GM23338 (cell line): ENCODE measurements around the gene RSPH1. TPM values are rescaled to one million over a fixed set of nuclear protein-coding genes. Genes with fewer than 3 reads are reported as not detected.
A peak's percentile ranks its signal among the peaks of the same experiment; 100 is the strongest.

ENCODE experiments used
- ATAC-seq: fragments of 200-7000 bp; cut with Tn5 transposase; 3 replicates; pipeline ENCODE4 v1.9.1; 2020
- DNase-seq: peaks from one replicate; pipeline ENCODE4 v3.0.0-alpha.2; 2015; ENCODE audit warnings: low spot score
- H2AFZ ChIP-seq: fragments of 200-600 bp; sonication (generic); 2 replicates; pipeline ENCODE4 v1.8.0; 2016; ENCODE audit warnings: antibody characterized with exemption, mild to moderate bottlenecking, moderate library complexity
- H3F3A ChIP-seq: fragments of 200-600 bp; sonication (generic); replicated peaks from 2 replicates; pipeline ENCODE4 v1.8.0; 2017; ENCODE audit warnings: antibody characterized with exemption, mixed run types, low read depth
- H3K27ac ChIP-seq: fragments of 200-600 bp; sonication (generic); 2 replicates; pipeline ENCODE4 v1.6.1; 2016; ENCODE audit warnings: low read depth
- H3K27me3 ChIP-seq: fragments of 200-600 bp; sonication (generic); 2 replicates; pipeline ENCODE4 v1.8.0; 2016; ENCODE audit warnings: mild to moderate bottlenecking, mixed run types, moderate library complexity; ENCODE audit not compliant: insufficient read depth
- H3K36me3 ChIP-seq: fragments of 200-600 bp; sonication (generic); 2 replicates; pipeline ENCODE4 v1.8.0; 2016; ENCODE audit warnings: mild to moderate bottlenecking; ENCODE audit not compliant: insufficient read depth
- H3K4me1 ChIP-seq: fragments of 200-600 bp; sonication (generic); 2 replicates; pipeline ENCODE4 v1.8.0; 2016; ENCODE audit warnings: mild to moderate bottlenecking, moderate library complexity; ENCODE audit not compliant: insufficient read depth
- H3K4me2 ChIP-seq: fragments of 200-600 bp; sonication (generic); 2 replicates; pipeline ENCODE4 v1.7.1; 2017; ENCODE audit warnings: mixed run types
- H3K4me3 ChIP-seq: fragments of 200-600 bp; sonication (generic); 2 replicates; pipeline ENCODE4 v1.6.1; 2016; ENCODE audit warnings: mixed run types
- H3K79me2 ChIP-seq: fragments of 200-600 bp; sonication (generic); replicated peaks from 2 replicates; pipeline ENCODE4 v1.8.0; 2017; ENCODE audit warnings: mild to moderate bottlenecking; ENCODE audit not compliant: insufficient read depth
- H3K9me2 ChIP-seq: fragments of 200-600 bp; sonication (generic); 2 replicates; pipeline ENCODE4 v1.8.0; 2017; ENCODE audit not compliant: insufficient read depth
- H4K20me1 ChIP-seq: fragments of 200-600 bp; sonication (generic); replicated peaks from 2 replicates; pipeline ENCODE4 v1.8.0; 2017; ENCODE audit warnings: mild to moderate bottlenecking; ENCODE audit not compliant: insufficient read depth
- H3K27ac Mint-ChIP-seq: 2 replicates; pipeline ENCODE4 v1.8.0; 2020; ENCODE audit warnings: inconsistent platforms, mild to moderate bottlenecking, moderate library complexity, mixed read lengths
- H3K27me3 Mint-ChIP-seq: 3 replicates; pipeline ENCODE4 v1.8.0; 2022; ENCODE audit warnings: low read depth, mild to moderate bottlenecking, moderate library complexity, mixed read lengths, inconsistent platforms; ENCODE audit not compliant: insufficient read depth, poor library complexity
- H3K36me3 Mint-ChIP-seq: 3 replicates; pipeline ENCODE4 v1.8.0; 2021; ENCODE audit warnings: low read depth, mild to moderate bottlenecking, inconsistent platforms, moderate library complexity, mixed read lengths
- H3K4me1 Mint-ChIP-seq: 3 replicates; pipeline ENCODE4 v1.8.0; 2020; ENCODE audit warnings: mild to moderate bottlenecking, inconsistent platforms, mixed read lengths
- H3K4me3 Mint-ChIP-seq: 3 replicates; pipeline ENCODE4 v1.8.0; 2021; ENCODE audit warnings: moderate library complexity, mild to moderate bottlenecking, inconsistent platforms, mixed read lengths
- H3K9me3 Mint-ChIP-seq: 3 replicates; pipeline ENCODE4 v1.8.0; 2020; ENCODE audit warnings: moderate library complexity, mild to moderate bottlenecking, inconsistent platforms, mixed read lengths
- CREB1 ChIP-seq: fragments of 250-450 bp; sonication (Bioruptor Pico); IDR thresholded peaks from 2 replicates; pipeline ENCODE4 v1.5.0; 2020; ENCODE audit warnings: low read depth, mild to moderate bottlenecking, moderate library complexity
- CTCF ChIP-seq, 2 experiments: fragments of 200-600 bp in 1 of 2; sonication (generic) in 1 of 2; conservative IDR thresholded peaks; 2 replicates each; pipeline versions ENCODE4 v1.5.1 to v1.6.1; 2016 to 2017; ENCODE audit warnings: antibody characterized with exemption in 2 of 2, low read depth in 2 of 2, mild to moderate bottlenecking in 2 of 2, moderate library complexity in 1 of 2
- ETS1 ChIP-seq: IDR thresholded peaks from 2 replicates; pipeline ENCODE4 v1.6.1; 2016; ENCODE audit warnings: antibody characterized with exemption
- EZH2 ChIP-seq: fragments of 200-600 bp; sonication (generic); IDR thresholded peaks from one replicate; pipeline ENCODE4 v1.8.0; 2017; ENCODE audit warnings: antibody characterized with exemption, mild to moderate bottlenecking, low read depth; ENCODE audit not compliant: unreplicated experiment
- EZH2phosphoT487 ChIP-seq: fragments of 200-600 bp; sonication (generic); IDR thresholded peaks from one replicate; pipeline ENCODE4 v1.8.1; 2018; ENCODE audit warnings: antibody characterized with exemption; ENCODE audit not compliant: unreplicated experiment
- JUNB ChIP-seq: IDR thresholded peaks from one replicate; pipeline ENCODE4 v1.6.1; 2016; ENCODE audit warnings: antibody characterized with exemption; ENCODE audit not compliant: unreplicated experiment
- NANOG ChIP-seq: IDR thresholded peaks from 2 replicates; pipeline ENCODE4 v1.6.1; 2016; ENCODE audit warnings: antibody characterized with exemption, borderline replicate concordance
- POLR2AphosphoS5 ChIP-seq: IDR thresholded peaks from 2 replicates; pipeline ENCODE4 v1.6.1; 2016; ENCODE audit warnings: antibody characterized with exemption, low read depth
- REST ChIP-seq: IDR thresholded peaks from one replicate; pipeline ENCODE4 v1.6.1; 2018; ENCODE audit warnings: antibody characterized with exemption; ENCODE audit not compliant: unreplicated experiment
- STAT1 ChIP-seq: IDR thresholded peaks from one replicate; pipeline ENCODE4 v1.6.1; 2016; ENCODE audit warnings: antibody characterized with exemption; ENCODE audit not compliant: unreplicated experiment
- ZNF114 ChIP-seq: fragments of 250-450 bp; sonication (Bioruptor Pico); IDR thresholded peaks from 2 replicates; pipeline ENCODE4 v1.5.0; 2020; ENCODE audit warnings: mild to moderate bottlenecking, moderate library complexity
- ZNF331 ChIP-seq: fragments of 250-450 bp; sonication (Bioruptor Pico); IDR thresholded peaks from 2 replicates; pipeline ENCODE4 v1.5.0; 2020; ENCODE audit warnings: low read depth, mild to moderate bottlenecking, moderate library complexity
- polyA plus RNA-seq: library from polyadenylated mRNA; unstranded; fragments of >200 nt; fragmentation: Nextera tagmentation; extraction: Ambion mirVana; gene quantifications from 2 replicates; pipeline ENCODE4 v1.2.1, GENCODE V29; 2016
- total RNA-seq: library from RNA; depleted of rRNA; stranded (reverse); fragments of >200 nt; shearing (Covaris generic); gene quantifications from 2 replicates; pipeline ENCODE4 v1.2.3, GENCODE V29; 2014

RSPH1 gene
- total and polyA plus RNA-seq, 2 experiments from 2014 or later = 0.23 TPM; not detected in 1

- Histone ChIP-seq H3K36me3 (no peaks in the 10 kb centered on the region), H3F3A (0 out of 2 replicates have a peak, but pooled peaks cover 6% of the 10 kb centered on the region), H4K20me1 (no peaks in the 10 kb centered on the region), H3K4me2 (no peak overlapping the region), H3K4me3 (no peak overlapping the region), H3K4me1 (peaks cover 7% of the 10 kb centered on the region; the same call in 1 of the 2 replicates), H3K9me2 (no peaks in the 10 kb centered on the region), H3K79me2 (no peaks in the 10 kb centered on the region), H2AFZ (peak overlapping the region; percentile 85), H3K27me3 (no peaks in the 10 kb centered on the region), H3K27ac (no peak overlapping the region)
- peak; percentile 46 for DNase-seq
- TF ChIP-seq CREB1 = no peak
- TF ChIP-seq EZH2 = no peak
- TF ChIP-seq ETS1 = no peak
- no peak for TF ChIP-seq ZNF114 (CRISPR knock-in tag)
- TF ChIP-seq CTCF (conservative IDR thresholded peaks at IDR 0.05; ENCODE audit: low read depth in 2 of 2) = no peak
- TF ChIP-seq NANOG = no peak
- TF ChIP-seq POLR2AphosphoS5 = no peak
- no peak for TF ChIP-seq JUNB
- no peak for TF ChIP-seq EZH2phosphoT487
- Mint-ChIP-seq H3K4me1 (peaks cover 17% of the 10 kb centered on the region; the same call in 2 of the 3 replicates), H3K27ac (no peak overlapping the region), H3K9me3 (no peaks in the 10 kb centered on the region; the same call in 2 of the 3 replicates), H3K4me3 (no peak overlapping the region), H3K36me3 (no peaks in the 10 kb centered on the region), H3K27me3 (peaks cover 7% of the 10 kb centered on the region)
- no peak for ATAC-seq
Measured at GRCh38 chr21:42499444-42500112, 3.6 kb upstream of the RSPH1 start.

GRCh38 chr21:42498012-42498411 lies 2.0 kb upstream of the RSPH1 start:
- no peaks in the 10 kb centered on the region for H3K27me3 ChIP-seq
- no peak overlapping the region for H3K4me2 ChIP-seq
- Mint-ChIP-seq H3K27ac (no peak overlapping the region), H3K36me3 (no peaks in the 10 kb centered on the region), H3K27me3 (peaks cover 7% of the 10 kb centered on the region), H3K9me3 (no peaks in the 10 kb centered on the region; the same call in 2 of the 3 replicates), H3K4me3 (no peak overlapping the region), H3K4me1 (peaks cover 21% of the 10 kb centered on the region; the same call in 2 of the 3 replicates)
- H3K4me3 ChIP-seq = no peak overlapping the region
- H3K36me3 ChIP-seq = no peaks in the 10 kb centered on the region
- no peaks in the 10 kb centered on the region for H3K79me2 ChIP-seq
- DNase-seq (no peak), ATAC-seq (no peak)
- H3F3A ChIP-seq = 0 out of 2 replicates have a peak, but pooled peaks cover 6% of the 10 kb centered on the region
- H3K27ac ChIP-seq = no peak overlapping the region
- no peaks in the 10 kb centered on the region for H3K9me2 ChIP-seq
- H2AFZ ChIP-seq = no peak overlapping the region
- H4K20me1 ChIP-seq = no peaks in the 10 kb centered on the region
- H3K4me1 ChIP-seq = peaks cover 7% of the 10 kb centered on the region; the same call in 1 of the 2 replicates
- TF ChIP-seq CTCF (conservative IDR thresholded peaks at IDR 0.05; ENCODE audit: low read depth in 2 of 2) (no peak), EZH2phosphoT487 (no peak), STAT1 (no peak), POLR2AphosphoS5 (no peak), ZNF331 (CRISPR knock-in tag) (no peak), JUNB (no peak), EZH2 (no peak), REST (no peak), ZNF114 (CRISPR knock-in tag) (no peak), NANOG (no peak), CREB1 (no peak)
